Hematopoietic multipotent progenitor cell treated with erythropoietin and hydrocortisone succinate and interleukin-3 and kit ligand, for 15 days (in vitro differentiated cells): ENCODE results near the gene PSMB7.

Source experiments
- DNase-seq: peaks from one replicate; pipeline ENCODE4 v3.0.0-alpha.2; 2015; ENCODE audit warnings: low spot score

The PSMB7 gene

DNA sequence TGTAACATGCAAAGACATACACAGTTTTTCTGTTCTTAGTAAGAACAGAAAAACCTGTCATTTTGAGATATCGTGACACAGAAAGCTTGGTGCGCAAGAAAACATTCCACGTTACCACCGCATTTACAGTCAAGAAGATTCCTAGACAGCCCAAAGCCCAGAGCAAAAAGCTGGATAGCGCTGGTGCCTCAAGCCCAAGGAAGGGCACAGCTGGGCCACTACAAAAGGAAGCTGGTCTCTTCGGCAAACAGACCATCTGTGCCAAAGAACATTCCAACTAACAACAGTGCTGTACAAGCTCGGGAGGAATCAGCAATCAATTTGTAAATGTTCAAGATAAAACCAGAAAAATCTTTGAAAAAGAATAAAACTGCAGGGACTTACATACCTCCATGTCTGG is 31.0 kb downstream of the PSMB7 start:
- DNase-seq: no peak

DNA sequence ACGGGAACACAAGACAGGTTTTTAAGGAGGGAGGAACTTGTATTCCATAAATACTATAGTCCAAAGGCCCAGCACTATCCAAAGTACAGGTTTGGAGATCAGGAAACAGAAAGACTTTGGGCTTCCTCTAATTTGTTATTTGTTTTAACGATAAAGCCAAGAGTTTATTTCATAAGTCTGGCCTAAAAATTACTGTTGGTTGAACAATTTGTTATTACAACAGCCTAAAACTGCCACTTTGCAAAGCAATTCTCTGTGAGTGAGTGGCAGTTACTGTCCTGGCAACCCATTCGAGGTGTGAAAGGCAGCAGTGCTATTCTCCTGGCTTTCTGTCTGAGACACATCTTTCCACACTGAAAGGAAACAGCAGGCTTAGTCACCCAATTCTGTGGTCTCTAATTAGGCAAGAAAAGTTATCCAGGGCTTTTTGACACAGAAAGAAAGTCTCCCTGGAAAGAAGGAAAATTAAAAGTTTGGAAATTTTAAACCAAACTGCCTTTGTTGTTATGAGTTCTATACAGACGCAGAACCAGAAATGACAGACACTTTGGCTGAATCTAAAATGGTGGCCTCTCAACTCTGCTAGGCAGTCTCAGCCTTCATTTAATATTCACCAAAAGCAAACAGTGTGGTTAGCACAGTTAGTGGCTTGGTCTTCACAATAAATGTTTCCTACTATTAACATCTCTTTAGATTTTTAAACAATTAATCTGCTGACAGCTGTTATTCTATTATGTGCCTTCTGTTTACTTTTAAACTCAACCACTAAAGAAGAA is 33.9 kb downstream of the PSMB7 start:
- DNase-seq: no peak

- DNase-seq: no peak
These were observed 37.5 kb downstream of the PSMB7 start for GRCh38 chr9:124377551-124378406.

DNA sequence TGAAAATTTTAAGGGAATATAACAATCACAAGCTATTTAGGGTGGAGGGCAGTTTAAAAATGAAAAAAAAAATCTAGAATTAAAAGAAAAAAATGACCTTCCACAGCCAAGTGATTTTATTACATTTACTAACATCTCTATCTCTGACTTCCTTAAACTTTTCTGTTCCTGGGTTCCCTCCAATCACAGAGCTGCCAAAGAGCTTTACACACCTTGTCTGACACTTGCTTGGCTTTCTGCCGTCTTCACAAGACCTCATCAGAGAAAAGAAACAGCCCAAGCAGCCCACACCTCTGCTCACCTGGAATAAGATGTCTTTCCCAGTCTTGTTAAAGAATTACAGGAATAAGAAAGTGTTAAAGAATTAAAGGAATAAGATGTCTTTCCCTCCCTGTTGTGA is 38.9 kb downstream of the PSMB7 start:
- no peak for DNase-seq

DNA sequence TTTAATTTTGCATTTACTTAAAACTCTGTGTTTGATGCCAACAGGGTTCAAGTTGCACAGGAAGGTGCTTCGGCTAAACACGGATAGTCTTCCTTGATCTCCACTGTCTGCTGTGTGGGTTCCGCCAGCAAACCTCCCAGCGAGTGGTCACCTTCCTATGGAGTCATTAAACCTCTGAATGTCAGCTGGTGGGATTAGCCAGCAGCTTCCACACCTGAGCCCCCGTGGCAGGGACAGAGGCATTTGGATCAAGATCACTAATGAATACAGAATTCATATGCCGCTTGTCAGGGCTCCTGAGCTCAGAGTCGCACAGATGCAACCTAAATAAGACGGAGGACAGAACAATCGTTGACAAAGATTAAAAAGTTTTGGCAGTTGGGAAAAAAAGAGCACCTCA is 39.5 kb downstream of the PSMB7 start:
- no peak for DNase-seq

DNA sequence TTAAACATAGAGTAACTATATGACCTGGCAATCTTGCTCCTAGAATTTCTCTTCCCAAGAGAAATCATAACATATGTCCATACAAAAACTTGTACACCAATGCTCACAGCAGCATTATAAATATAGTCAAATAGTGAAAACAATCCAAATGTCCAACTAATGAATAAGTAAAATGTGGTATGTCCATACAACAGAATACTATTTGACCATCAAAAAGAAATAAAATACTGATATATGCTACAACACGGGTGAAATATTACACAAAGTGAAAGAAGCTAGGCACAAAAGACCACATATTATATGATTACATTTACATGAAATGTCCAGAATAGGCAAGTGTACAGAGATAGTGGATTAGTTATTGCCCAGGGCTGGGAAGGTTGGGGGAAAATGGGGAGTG is 41.4 kb downstream of the PSMB7 start:
- DNase-seq: no peak

DNA sequence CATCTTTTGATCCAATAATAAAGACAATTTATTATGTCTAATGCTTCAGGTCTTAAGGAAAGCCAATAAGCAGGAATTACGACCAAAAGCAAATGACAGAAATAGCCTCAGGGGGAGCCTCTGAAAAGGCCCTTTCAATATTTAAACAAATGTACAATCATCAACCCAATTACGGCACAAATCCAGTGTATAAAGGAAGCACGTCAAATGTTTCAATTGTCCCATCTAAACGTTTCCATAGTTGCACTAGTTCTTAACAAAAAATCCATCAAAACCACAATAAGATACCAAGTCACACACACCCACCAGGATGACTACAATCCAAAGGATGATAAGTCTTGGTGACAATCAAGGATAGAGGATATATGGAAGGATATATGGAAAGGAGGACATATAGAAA is 41.9 kb downstream of the PSMB7 start:
- no peak for DNase-seq

DNA sequence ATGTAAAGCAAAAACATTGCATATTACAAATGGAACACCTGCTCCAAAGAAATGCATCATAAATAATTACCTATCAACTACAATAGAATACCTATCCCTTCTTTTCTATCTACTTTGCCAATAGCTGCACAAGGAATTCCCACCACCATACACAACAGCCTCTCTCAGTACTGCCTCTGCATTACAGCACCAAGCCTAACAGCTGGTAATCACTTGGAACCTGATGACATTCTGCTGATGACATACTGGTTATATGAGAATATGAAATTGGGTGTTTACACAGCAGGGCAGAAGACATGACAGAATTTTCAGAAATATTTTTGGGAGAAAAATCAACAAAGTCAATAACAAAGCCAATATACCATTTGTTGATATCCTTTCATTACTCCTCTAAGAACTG is 43.2 kb downstream of the PSMB7 start:
- DNase-seq: no peak

- DNase-seq: no peak
These were observed 44.2 kb downstream of the PSMB7 start for GRCh38 chr9:124370896-124371582.

DNA sequence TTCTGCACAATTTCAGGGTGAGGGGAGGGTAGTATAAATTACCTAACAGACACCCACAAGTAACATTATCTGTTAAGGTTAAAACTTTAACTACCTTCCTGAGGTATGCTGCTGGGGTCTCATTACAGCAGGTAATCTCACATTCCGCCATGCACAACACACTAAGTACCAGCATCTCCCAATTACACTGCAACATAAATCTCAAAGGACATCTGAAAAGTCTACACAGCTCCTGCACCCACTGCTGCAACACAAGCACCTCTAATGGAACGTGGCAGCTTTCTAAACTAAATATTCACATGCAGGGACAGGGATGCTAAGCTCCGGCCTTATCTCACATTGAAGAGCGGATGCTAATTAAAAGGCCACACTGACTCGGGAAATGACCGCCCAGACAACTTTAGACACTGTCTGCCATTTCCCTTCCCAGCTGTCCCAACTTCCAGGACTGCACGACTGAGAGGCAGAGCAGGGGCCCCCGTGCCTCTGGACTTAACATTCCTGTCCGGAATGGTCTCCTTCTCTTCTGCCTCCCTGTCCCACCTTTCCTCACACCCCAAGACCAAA is 45.9 kb downstream of the PSMB7 start:
- no peak for DNase-seq

GRCh38 chr9:124368692-124369091 is 46.5 kb downstream of the PSMB7 start:
- DNase-seq: no peak

- no peak for DNase-seq
These were observed 48.6 kb downstream of the PSMB7 start for GRCh38 chr9:124366476-124367220.

DNA sequence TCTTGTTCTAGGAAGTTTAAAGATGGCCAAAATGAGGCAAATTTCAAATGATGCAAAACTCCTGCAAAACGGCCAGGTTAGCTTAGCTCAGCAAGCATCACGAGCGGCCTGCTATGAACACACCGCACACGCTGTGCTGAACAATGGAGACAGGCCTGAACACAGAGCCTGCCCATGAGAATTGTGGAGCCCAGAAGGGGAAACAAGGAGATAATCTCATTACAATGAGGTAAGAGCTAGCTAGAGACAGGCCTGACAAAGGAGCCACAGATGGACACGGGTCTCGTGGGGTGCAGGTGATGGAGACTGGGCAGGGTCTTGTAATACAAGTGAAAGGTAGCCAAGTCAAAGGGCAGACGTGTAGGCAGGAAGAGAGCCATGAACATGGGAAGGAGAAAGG is 50.2 kb downstream of the PSMB7 start:
- DNase-seq: no peak

DNA sequence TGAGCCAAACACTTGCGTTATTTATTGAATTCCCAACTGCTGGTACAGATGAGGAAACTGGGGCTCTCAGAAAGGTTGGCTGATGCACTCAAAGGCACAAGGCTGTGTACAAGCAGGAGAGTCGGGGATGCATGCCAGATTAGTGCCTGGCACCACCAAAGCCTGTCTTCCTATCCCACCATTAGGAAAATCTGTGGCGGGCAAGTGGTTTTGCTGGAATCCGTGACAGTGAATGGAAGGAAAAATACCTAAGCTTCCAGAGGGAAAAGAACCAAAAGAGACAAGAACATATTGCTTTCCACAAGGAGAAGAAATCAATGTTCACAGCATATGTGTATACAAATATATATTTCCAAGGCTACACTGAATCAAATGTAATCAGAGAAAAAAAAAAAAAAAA is 51.1 kb downstream of the PSMB7 start:
- DNase-seq: no peak

- DNase-seq: no peak
These were observed 51.7 kb downstream of the PSMB7 start for GRCh38 chr9:124363326-124364096.

DNA sequence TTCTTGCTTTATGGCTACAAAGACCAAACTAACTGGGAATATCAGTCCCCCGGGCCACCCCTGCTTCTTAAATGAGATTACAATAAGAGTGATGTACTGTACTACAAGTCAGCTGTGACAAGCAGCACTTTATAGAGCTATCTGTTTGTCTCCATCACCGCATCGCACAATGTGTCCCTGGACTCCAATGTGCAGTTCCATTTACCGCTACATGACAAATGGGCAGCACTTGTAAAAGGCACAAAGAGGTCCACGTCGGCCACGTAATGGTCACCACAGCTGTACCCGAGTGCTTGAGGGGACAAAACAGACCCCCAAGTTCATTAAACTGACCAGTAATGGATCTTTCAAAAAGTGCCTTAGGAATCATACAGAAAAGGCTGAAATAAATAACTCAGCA is 54.1 kb downstream of the PSMB7 start:
- no peak for DNase-seq

- no peak for DNase-seq
These were observed 55.2 kb downstream of the PSMB7 start for GRCh38 chr9:124359855-124360678.

GRCh38 chr9:124359426-124359825 is 55.8 kb downstream of the PSMB7 start:
- no peak for DNase-seq

DNA sequence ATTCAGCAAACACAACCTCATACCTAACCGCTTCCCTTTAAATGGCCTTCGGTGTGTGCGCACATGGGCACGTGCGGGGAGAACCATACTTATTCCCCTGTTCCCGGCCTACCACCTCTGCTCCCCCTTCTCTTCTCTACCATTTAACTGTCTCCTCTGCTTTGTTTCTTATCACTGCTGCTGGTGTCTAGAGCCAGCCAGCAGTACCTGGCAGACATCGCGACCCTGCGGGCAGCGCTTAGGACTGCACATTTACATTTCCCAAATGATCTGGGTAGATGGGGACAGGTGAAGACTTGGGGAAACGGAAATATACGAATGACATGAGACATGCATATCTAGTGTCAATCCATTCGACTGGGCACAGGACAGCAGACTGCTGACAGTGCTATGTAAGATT is 56.6 kb downstream of the PSMB7 start:
- no peak for DNase-seq

DNA sequence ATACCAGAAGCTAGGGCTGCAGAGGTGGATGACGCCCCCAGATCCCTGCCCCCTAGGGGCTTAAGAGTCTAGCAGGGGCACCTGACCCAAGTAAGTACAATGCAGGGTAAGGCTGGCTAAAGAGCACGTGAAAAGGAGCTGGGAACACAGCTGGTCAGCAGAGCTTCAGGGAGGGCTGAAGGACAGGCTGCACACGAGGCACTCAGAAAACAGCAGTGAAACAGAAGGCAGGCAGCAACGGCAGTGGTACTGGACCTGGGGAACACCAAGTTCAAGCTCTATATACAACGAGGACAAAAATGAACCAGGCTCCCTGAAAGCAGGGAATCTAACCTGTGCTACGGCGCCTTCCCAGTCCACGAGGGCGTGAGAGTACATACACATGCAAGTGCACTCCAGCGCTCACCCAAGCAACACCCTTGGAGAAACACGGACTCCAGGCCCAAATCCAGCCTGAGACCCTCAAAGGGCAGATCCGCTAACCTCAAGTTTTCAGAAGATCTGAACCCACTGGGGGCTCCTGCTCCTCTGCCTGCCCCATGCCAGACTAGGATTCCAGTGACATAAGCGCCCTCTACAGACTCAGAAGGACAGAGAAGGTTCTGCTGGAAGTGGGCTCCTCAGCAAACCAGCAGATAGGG is 57.4 kb downstream of the PSMB7 start:
- DNase-seq: no peak
